H1 (cell line): ENCODE data around the gene STT3B. TPM values are rescaled to one million over a fixed set of nuclear protein-coding genes. Genes with fewer than 3 reads are reported as not detected.

Source experiments
- CTCF ChIA-PET: fragments of 300-600 bp; sonication (Branson Sonifier 250); formaldehyde crosslinking; loops from one replicate; lab custom pipeline; 2021; ENCODE audit not compliant: partially characterized antibody; lab: Charles Lee
- POLR2A ChIA-PET: fragments of 300-600 bp; sonication (Branson Sonifier 250); formaldehyde crosslinking; loops from one replicate; lab custom pipeline; 2021; ENCODE audit warnings: inconsistent platforms; ENCODE audit not compliant: partially characterized antibody; lab: Charles Lee
- DNase-seq, 2 experiments: peaks; one replicate each; pipeline versions ENCODE4 v3.0.0 to v3.0.0-alpha.2; 2010 to 2022; ENCODE audit warnings: low spot score in 2 of 2, low read depth in 1 of 2, mixed read lengths in 1 of 2
- FAIRE-seq: peaks from 2 replicates; lab custom pipeline; 2011; peaks lifted over from hg19 to GRCh38; lab: Jason Lieb, UNC
- H2AFZ ChIP-seq: 2 replicates; pipeline ENCODE4 v1.8.1; 2012; ENCODE audit warnings: low read length, inconsistent platforms
- H2AK5ac ChIP-seq: 2 replicates; pipeline ENCODE4 v1.6.1; 2013; ENCODE audit warnings: low read depth, low read length
- H2BK120ac ChIP-seq: replicated peaks from 2 replicates; pipeline ENCODE3; 2013; ENCODE audit warnings: low read depth, low read length, inconsistent platforms
- H2BK12ac ChIP-seq: 2 replicates; pipeline ENCODE4 v1.6.1; 2013; ENCODE audit warnings: low read depth, low read length
- H2BK15ac ChIP-seq: 2 replicates; pipeline ENCODE4 v1.6.1; 2013; ENCODE audit warnings: low read length
- H2BK20ac ChIP-seq: 2 replicates; pipeline ENCODE4 v1.6.1; 2013; ENCODE audit warnings: low read length
- H2BK5ac ChIP-seq: 2 replicates; pipeline ENCODE4 v1.6.1; 2013; ENCODE audit warnings: low read depth, low read length
- H3K14ac ChIP-seq: 2 replicates; pipeline ENCODE4 v1.6.1; 2013; ENCODE audit warnings: inconsistent platforms; ENCODE audit not compliant: insufficient read length
- H3K18ac ChIP-seq: 2 replicates; pipeline ENCODE4 v1.6.1; 2013; ENCODE audit warnings: low read length; ENCODE audit errors: extremely low read depth
- H3K23ac ChIP-seq: 2 replicates; pipeline ENCODE4 v1.6.1; 2013; ENCODE audit warnings: inconsistent platforms; ENCODE audit not compliant: insufficient read length
- H3K23me2 ChIP-seq: 2 replicates; pipeline ENCODE4 v1.6.1; 2013; ENCODE audit warnings: low read depth, low read length
- H3K27ac ChIP-seq: 2 replicates; pipeline ENCODE4 v1.6.1; 2011; ENCODE audit warnings: low read depth, low read length, inconsistent platforms
- H3K27me3 ChIP-seq, 4 experiments: replicated peaks in 1 of 4; 1 replicate in 1 of 4; 2 replicates in 3 of 4; pipeline versions ENCODE4 v1.6.1 to v1.8.1; 2011 to 2013; ENCODE audit warnings: low read length in 3 of 4, mild to moderate bottlenecking in 3 of 4, inconsistent platforms in 2 of 4, mixed read lengths in 2 of 4, moderate library complexity in 1 of 4; ENCODE audit not compliant: control insufficient read depth in 3 of 4, insufficient read depth in 3 of 4; ENCODE audit errors: extremely low read depth in 1 of 4
- H3K36me3 ChIP-seq, 4 experiments: 2 replicates each; pipeline versions ENCODE4 v1.6.1 to v1.8.1; 2011 to 2013; ENCODE audit warnings: mild to moderate bottlenecking in 4 of 4, low read length in 3 of 4, moderate library complexity in 2 of 4, control low read depth in 1 of 4, inconsistent platforms in 1 of 4; ENCODE audit not compliant: insufficient read depth in 4 of 4, control insufficient read depth in 2 of 4
- H3K4ac ChIP-seq: replicated peaks from 2 replicates; pipeline ENCODE3; 2013; ENCODE audit warnings: low read length, low read depth, mixed read lengths, inconsistent platforms; ENCODE audit not compliant: insufficient read length
- H3K4me1 ChIP-seq, 4 experiments: replicated peaks in 1 of 4; 1 replicate in 1 of 4; 2 replicates in 3 of 4; pipeline versions ENCODE4 v1.6.1 to v1.8.1; 2011 to 2013; ENCODE audit warnings: low read length in 3 of 4, inconsistent platforms in 2 of 4, mixed read lengths in 1 of 4; ENCODE audit not compliant: insufficient read depth in 4 of 4, control insufficient read depth in 3 of 4
- H3K4me2 ChIP-seq, 2 experiments: 2 replicates each; pipeline versions ENCODE4 v1.6.1 to v1.8.1; 2011 to 2013; ENCODE audit warnings: low read depth in 2 of 2, low read length in 2 of 2, control low read depth in 1 of 2, inconsistent platforms in 1 of 2, mild to moderate bottlenecking in 1 of 2; ENCODE audit not compliant: insufficient read depth in 1 of 2
- H3K4me3 ChIP-seq, 4 experiments: fragments of 200-600, 300-600 bp in 1 of 4; sonication (generic), shearing (Covaris generic), sonication (Bioruptor Twin) in 1 of 4; 2 replicates each; pipeline versions ENCODE4 v1.5.1 to v1.8.1; 2011 to 2016; ENCODE audit warnings: low read length in 4 of 4, low read depth in 3 of 4, control low read depth in 2 of 4, inconsistent platforms in 2 of 4, mild to moderate bottlenecking in 2 of 4, mixed read lengths in 1 of 4, moderate library complexity in 1 of 4; ENCODE audit not compliant: insufficient read depth in 2 of 4; ENCODE audit errors: extremely low read depth in 1 of 4
- H3K56ac ChIP-seq: replicated peaks from 2 replicates; pipeline ENCODE3; 2013; ENCODE audit warnings: low read depth, mild to moderate bottlenecking, mixed read lengths, low read length, inconsistent platforms; ENCODE audit not compliant: insufficient read length
- H3K79me1 ChIP-seq: 2 replicates; pipeline ENCODE4 v1.6.1; 2013; ENCODE audit warnings: low read depth, low read length, control low read depth
- H3K79me2 ChIP-seq, 2 experiments: 2 replicates each; pipeline versions ENCODE4 v1.6.1 to v1.8.1; 2012 to 2013; ENCODE audit warnings: low read length in 2 of 2, mild to moderate bottlenecking in 2 of 2, inconsistent platforms in 1 of 2; ENCODE audit not compliant: insufficient read depth in 2 of 2, control insufficient read depth in 1 of 2
- H3K9ac ChIP-seq, 4 experiments: replicated peaks in 1 of 4; 1 replicate in 1 of 4; 2 replicates in 3 of 4; pipeline versions ENCODE4 v1.6.1 to v1.8.1; 2011 to 2013; ENCODE audit warnings: low read depth in 3 of 4, low read length in 3 of 4, control low read depth in 2 of 4, mild to moderate bottlenecking in 2 of 4, moderate library complexity in 2 of 4, inconsistent platforms in 1 of 4; ENCODE audit errors: extremely low read depth in 1 of 4
- H3K9me3 ChIP-seq, 2 experiments: 2 replicates each; pipeline versions ENCODE4 v1.6.1 to v1.8.1; 2012 to 2013; ENCODE audit warnings: mild to moderate bottlenecking in 2 of 2, moderate library complexity in 2 of 2, control low read depth in 1 of 2, inconsistent platforms in 1 of 2, low read depth in 1 of 2, low read length in 1 of 2, mixed read lengths in 1 of 2; ENCODE audit not compliant: insufficient read depth in 2 of 2
- H4K20me1 ChIP-seq, 2 experiments: replicated peaks in 1 of 2; 2 replicates each; pipeline versions ENCODE3 to v1.8.1; 2011 to 2013; ENCODE audit warnings: inconsistent platforms in 2 of 2, low read length in 2 of 2, mild to moderate bottlenecking in 1 of 2; ENCODE audit not compliant: insufficient read depth in 2 of 2, control insufficient read depth in 1 of 2
- H4K5ac ChIP-seq: 2 replicates; pipeline ENCODE4 v1.6.1; 2013; ENCODE audit warnings: low read length, low read depth, mixed read lengths, inconsistent platforms; ENCODE audit not compliant: insufficient read length
- H4K8ac ChIP-seq: 2 replicates; pipeline ENCODE4 v1.8.0; 2013; ENCODE audit warnings: mild to moderate bottlenecking, moderate library complexity, low read length, inconsistent platforms; ENCODE audit not compliant: insufficient read depth; ENCODE audit errors: extremely low read depth
- H4K91ac ChIP-seq: replicated peaks from 2 replicates; pipeline ENCODE3; 2013; ENCODE audit warnings: low read length, mixed read lengths, inconsistent platforms; ENCODE audit not compliant: insufficient read length
- CBX5 ChIP-seq: fragments of 300-800, 300-1000 bp; sonication (generic); IDR thresholded peaks from 2 replicates; pipeline ENCODE4 v1.7.1; 2016; ENCODE audit warnings: antibody characterized with exemption, low read length, low read depth
- CEBPB ChIP-seq: IDR thresholded peaks from 2 replicates; pipeline ENCODE4 v1.6.1; 2012; ENCODE audit warnings: low read depth, low read length
- CHD2 ChIP-seq: IDR thresholded peaks from 2 replicates; pipeline ENCODE4 v1.6.1; 2012; ENCODE audit warnings: low read length, improper control_type of control experiment
- CREB1 ChIP-seq: IDR thresholded peaks from 2 replicates; pipeline ENCODE4 v1.6.1; 2012; ENCODE audit warnings: inconsistent platforms
- HDAC6 ChIP-seq: IDR thresholded peaks from one replicate; pipeline ENCODE4 v1.7.1; 2012; ENCODE audit warnings: low read depth, mild to moderate bottlenecking, inconsistent platforms, low read length, moderate library complexity
- JUN ChIP-seq: IDR thresholded peaks from 2 replicates; pipeline ENCODE4 v1.6.1; 2011; ENCODE audit warnings: low read depth, mild to moderate bottlenecking, improper control_type of control experiment, low read length
- KDM1A ChIP-seq: fragments of 200-600, 300-600 bp; sonication (generic); IDR thresholded peaks from 2 replicates; pipeline ENCODE4 v1.7.1; 2016; ENCODE audit warnings: mild to moderate bottlenecking, low read length, borderline replicate concordance
- POLR2AphosphoS5 ChIP-seq: IDR thresholded peaks from 2 replicates; pipeline ENCODE4 v1.6.1; 2011; ENCODE audit warnings: low read depth, low read length
- SAP30 ChIP-seq: fragments of 300-600 bp; sonication (generic); IDR thresholded peaks from 2 replicates; pipeline ENCODE4 v1.7.1; 2012; ENCODE audit warnings: low read length, moderate library complexity, mild to moderate bottlenecking, inconsistent platforms; ENCODE audit not compliant: insufficient read depth, insufficient replicate concordance
- SIN3A ChIP-seq, 2 experiments: IDR thresholded peaks in 1 of 2; conservative IDR thresholded peaks in 1 of 2; 2 replicates each; pipeline ENCODE4 v1.6.1; 2011 to 2012; ENCODE audit warnings: low read length in 2 of 2, improper control_type of control experiment in 1 of 2, low read depth in 1 of 2, mild to moderate bottlenecking in 1 of 2
- SIX5 ChIP-seq: IDR thresholded peaks from 2 replicates; pipeline ENCODE4 v1.6.1; 2011; ENCODE audit warnings: mild to moderate bottlenecking, low read depth, low read length
- SUZ12 ChIP-seq: fragments of 200-600 bp; sonication (generic); IDR thresholded peaks from 2 replicates; pipeline ENCODE4 v1.6.1; 2012; ENCODE audit warnings: mild to moderate bottlenecking, inconsistent platforms, low read length, moderate library complexity, mixed read lengths
- TEAD4 ChIP-seq: IDR thresholded peaks from 2 replicates; pipeline ENCODE4 v1.6.1; 2012; ENCODE audit warnings: low read depth, low read length, inconsistent platforms, mixed read lengths
- WGBS, 2 experiments: shearing (Covaris generic) in 1 of 2; methylation state at CpG; one replicate each; pipeline versions ENCODE4 v1.1.6 to v1.1.7; 2013 to 2015; ENCODE audit warnings: low lambda C conversion rate in 2 of 2, mixed read lengths in 2 of 2, inconsistent platforms in 1 of 2, low coverage in 1 of 2, missing lambda C conversion rate in 1 of 2; ENCODE audit not compliant: insufficient replicate concordance in 2 of 2, insufficient coverage in 1 of 2, insufficient read length in 1 of 2; ENCODE audit errors: extremely low coverage in 1 of 2, missing lambda C conversion rate in 1 of 2; 5-methylcytosine and 5-hydroxymethylcytosine counted together
- polyA plus RNA-seq, 7 experiments: library from polyadenylated mRNA; depleted of rRNA in 3 of 7; stranded (reverse) in 5 of 7; unstranded in 2 of 7; fragments of >200 nt in 5 of 7; fragments of 200-250 nt in 2 of 7; gene quantifications; 1 replicate in 5 of 7; 2 replicates in 1 of 7; 4 replicates in 1 of 7; pipeline versions ENCODE4 v1.2.1 to v1.2.3, GENCODE V29; 2011 to 2013; ENCODE audit warnings: missing spikeins in 2 of 7, mixed read lengths in 2 of 7
- total RNA-seq: library from RNA; stranded (reverse); fragmentation: NEBNext Ultra II Directional; extraction: Animal tissue kit (Norgen Biotek cat#: 25700); gene quantifications from 2 replicates; pipeline ENCODE4 v1.2.1, GENCODE V29; 2021
- TF ChIP-seq, protein P1 (sequence below): IDR thresholded peaks from 2 replicates; pipeline ENCODE4 v1.6.1; 2012; ENCODE audit warnings: inconsistent platforms

STT3B gene
- total and polyA plus RNA-seq, 2 of the 8 experiments (the other 6 are each of a cell fraction or from before 2014, with no cell fraction given): 43.5 to 134 TPM

DNA sequence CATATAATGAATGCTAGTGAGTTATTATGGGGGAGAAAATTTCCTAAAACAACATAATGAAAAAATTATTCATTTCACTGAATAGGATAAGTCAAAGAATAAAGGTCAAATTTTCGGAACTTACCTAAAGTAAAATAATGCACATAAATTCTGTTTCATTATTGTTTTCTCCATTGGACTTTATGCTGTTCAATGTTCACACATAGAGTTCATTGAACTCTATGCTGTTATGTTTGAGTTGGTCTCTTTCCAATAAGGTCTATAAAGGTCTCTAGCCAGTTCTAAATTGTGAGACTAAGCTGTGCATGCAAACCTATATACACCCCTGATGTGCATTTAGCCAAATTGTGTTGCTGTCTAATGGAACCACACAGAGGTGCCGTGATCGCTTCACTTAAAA is 28.5 kb upstream of the STT3B start:
- Histone ChIP-seq H2BK5ac (no peak overlapping the region), H3K56ac (no peak overlapping the region), H2BK15ac (no peak overlapping the region), H3K4me3 (no peak overlapping the region), H2AFZ (no peak overlapping the region), H3K27ac (no peak overlapping the region), H3K4ac (no peak overlapping the region), H2BK120ac (no peak overlapping the region), H4K91ac (peak overlapping the region; percentile 51), H3K36me3 (no peaks in the 10 kb centered on the region), H3K79me2 (no peaks in the 10 kb centered on the region), H3K18ac (no peak overlapping the region), H3K4me2 (no peak overlapping the region), H3K4me1 (peaks cover 4 to 20% (median 11%) of the 10 kb centered on the region in 4 experiments; a peak in 6 of 7 replicates), H4K20me1 (no peaks in the 10 kb centered on the region), H3K27me3 (peaks cover 0 to 1% (median 0%) of the 10 kb centered on the region in 4 experiments; a peak in 1 of 7 replicates), H3K9me3 (no peaks in the 10 kb centered on the region), H4K5ac (no peak overlapping the region), H3K79me1 (no peaks in the 10 kb centered on the region), H4K8ac (no peak overlapping the region), H3K9ac (no peak overlapping the region), H3K23ac (no peak overlapping the region), H3K14ac (no peak overlapping the region), H2BK20ac (no peak overlapping the region; the same call in 1 of the 2 replicates), H2BK12ac (no peak overlapping the region), H2AK5ac (no peak overlapping the region), H3K23me2 (no peaks in the 10 kb centered on the region)
- DNase-seq (no peak), FAIRE-seq (no peak)
- ChIA-PET CTCF (interaction anchor here (0.7 to 1.0 kb wide), 3 partner anchors 22 to 58 kb away, joined by 3 to 5 read pairs (median 3); no protein-coding TSS in a partner anchor), POLR2A (interaction anchor here (1.5 to 3.4 kb wide), 2 partner anchors 28 kb away, joined by 12 read pairs; partner anchors contain the start of gene STT3B)
- WGBS, 2 experiments: 88% methylated on average over 3 of the region's 3 CpGs; no CpG with 5 or more reads in 1 of the 2 experiments
- TF ChIP-seq CHD2 (no peak), JUN (no peak), CREB1 (no peak), TEAD4 (no peak), CBX5 (no peak), SAP30 (no peak), SIX5 (no peak), SIN3A (conservative IDR thresholded peaks at IDR 0.05 in 1 of 2, IDR thresholded peaks at IDR 0.05 in 1 of 2; ENCODE audit: low read depth in 1 of 2, low read length in 2 of 2) (no peak), SUZ12 (no peak), HDAC6 (no peak), CEBPB (no peak), POLR2AphosphoS5 (no peak), KDM1A (no peak)
- TF ChIP-seq, protein P1, sequence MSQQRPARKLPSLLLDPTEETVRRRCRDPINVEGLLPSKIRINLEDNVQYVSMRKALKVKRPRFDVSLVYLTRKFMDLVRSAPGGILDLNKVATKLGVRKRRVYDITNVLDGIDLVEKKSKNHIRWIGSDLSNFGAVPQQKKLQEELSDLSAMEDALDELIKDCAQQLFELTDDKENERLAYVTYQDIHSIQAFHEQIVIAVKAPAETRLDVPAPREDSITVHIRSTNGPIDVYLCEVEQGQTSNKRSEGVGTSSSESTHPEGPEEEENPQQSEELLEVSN: no peak
